Measurements from ENCODE around the gene KCNH5.

DNA sequence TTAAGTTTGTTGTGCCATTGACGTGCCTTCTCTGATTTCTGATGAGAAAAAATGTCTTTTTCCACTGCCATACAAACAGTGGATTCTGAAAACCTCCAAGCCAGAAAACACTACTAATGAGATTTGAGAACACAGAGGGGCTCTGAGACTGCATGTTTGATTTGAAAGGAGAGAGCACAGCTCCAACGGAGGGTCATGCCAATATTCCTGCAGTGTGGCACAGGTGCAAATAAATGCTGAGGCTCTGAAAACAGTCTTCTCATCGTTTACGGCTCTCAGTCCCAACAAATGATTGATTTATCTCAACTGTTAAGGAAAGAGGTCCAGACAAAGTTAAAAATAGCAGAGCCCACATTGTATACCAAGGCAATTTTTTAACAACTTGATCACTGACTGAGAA lies 128.7 kb downstream of the KCNH5 start:
- no peak for TF ChIP-seq CTCF (IDR thresholded peaks at IDR 0.05)
- no peak for TF ChIP-seq POLR2A (IDR thresholded peaks at IDR 0.05)

Measured in prostate gland (tissue), 2 donors.